GM23338 (cell line): ENCODE measurements around the gene LYSET.
"Not testable (repeated sequence)": the region's sequence is repeated elsewhere in the genome, so short reads cannot be mapped to it uniquely, and the experiment has no call there.

ENCODE experiments used
- EZH2 ChIP-seq: fragments of 200-600 bp; sonication (generic); IDR thresholded peaks from one replicate; pipeline ENCODE4 v1.8.0; 2017; ENCODE audit warnings: antibody characterized with exemption, mild to moderate bottlenecking, low read depth; ENCODE audit not compliant: unreplicated experiment
- JUNB ChIP-seq: IDR thresholded peaks from one replicate; pipeline ENCODE4 v1.6.1; 2016; ENCODE audit warnings: antibody characterized with exemption; ENCODE audit not compliant: unreplicated experiment
- TF ChIP-seq, protein P1 (sequence below), 2 experiments: fragments of 200-600 bp in 1 of 2; sonication (generic) in 1 of 2; conservative IDR thresholded peaks; 2 replicates each; pipeline versions ENCODE4 v1.5.1 to v1.6.1; 2016 to 2017; ENCODE audit warnings: antibody characterized with exemption in 2 of 2, low read depth in 2 of 2, mild to moderate bottlenecking in 2 of 2, moderate library complexity in 1 of 2

DNA sequence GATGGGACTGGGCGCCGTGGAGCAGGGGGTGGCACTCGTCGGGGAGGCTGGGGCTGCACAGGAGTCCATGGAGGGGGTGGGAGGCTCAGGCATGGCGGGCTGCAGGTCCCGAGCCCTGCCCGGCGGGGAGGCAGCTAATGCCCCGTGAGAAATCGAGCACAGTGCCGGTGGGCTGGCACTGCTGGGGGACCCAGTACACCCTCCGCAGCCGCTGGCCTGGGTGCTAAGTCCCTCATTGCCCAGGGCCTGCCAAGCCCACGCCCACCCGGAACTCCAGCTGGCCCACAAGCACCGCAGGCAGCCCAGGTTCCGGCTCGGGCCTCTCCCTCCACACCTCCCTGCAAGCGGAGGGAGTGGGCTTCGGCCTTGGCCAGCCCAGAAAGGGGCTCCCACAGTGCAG is 15.0 kb upstream of the LYSET start:
- TF ChIP-seq EZH2, JUNB: not testable (repeated sequence)
- TF ChIP-seq, protein P1, sequence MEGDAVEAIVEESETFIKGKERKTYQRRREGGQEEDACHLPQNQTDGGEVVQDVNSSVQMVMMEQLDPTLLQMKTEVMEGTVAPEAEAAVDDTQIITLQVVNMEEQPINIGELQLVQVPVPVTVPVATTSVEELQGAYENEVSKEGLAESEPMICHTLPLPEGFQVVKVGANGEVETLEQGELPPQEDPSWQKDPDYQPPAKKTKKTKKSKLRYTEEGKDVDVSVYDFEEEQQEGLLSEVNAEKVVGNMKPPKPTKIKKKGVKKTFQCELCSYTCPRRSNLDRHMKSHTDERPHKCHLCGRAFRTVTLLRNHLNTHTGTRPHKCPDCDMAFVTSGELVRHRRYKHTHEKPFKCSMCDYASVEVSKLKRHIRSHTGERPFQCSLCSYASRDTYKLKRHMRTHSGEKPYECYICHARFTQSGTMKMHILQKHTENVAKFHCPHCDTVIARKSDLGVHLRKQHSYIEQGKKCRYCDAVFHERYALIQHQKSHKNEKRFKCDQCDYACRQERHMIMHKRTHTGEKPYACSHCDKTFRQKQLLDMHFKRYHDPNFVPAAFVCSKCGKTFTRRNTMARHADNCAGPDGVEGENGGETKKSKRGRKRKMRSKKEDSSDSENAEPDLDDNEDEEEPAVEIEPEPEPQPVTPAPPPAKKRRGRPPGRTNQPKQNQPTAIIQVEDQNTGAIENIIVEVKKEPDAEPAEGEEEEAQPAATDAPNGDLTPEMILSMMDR (conservative IDR thresholded peaks at IDR 0.05; ENCODE audit: low read depth in 2 of 2): not testable (repeated sequence)
